ENCODE data around the gene NBAS.

The NBAS gene

DNA sequence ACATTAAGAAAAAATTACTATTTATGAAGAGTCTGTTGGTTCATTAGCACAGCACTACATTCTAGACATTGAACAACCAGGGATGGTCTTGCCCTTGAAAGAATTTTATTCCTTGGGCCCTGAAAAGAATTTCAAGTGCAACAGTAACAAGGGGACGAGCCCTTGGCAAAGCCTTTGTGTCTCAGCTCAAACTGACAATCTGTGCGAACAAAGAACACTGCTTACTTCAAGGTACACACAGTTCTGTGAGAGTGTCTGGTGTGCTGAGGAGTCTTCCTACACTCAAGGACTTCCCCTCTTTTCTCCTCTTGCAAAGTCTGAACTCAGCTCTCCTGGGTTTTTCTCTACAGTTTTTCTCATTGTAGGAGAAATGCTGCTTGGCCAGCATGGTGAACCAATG lies 373.4 kb downstream of the NBAS start:
- no peak for DNase-seq

- no peak for DNase-seq
Measured at GRCh38 chr2:15186118-15186517, 375.0 kb downstream of the NBAS start.

DNA sequence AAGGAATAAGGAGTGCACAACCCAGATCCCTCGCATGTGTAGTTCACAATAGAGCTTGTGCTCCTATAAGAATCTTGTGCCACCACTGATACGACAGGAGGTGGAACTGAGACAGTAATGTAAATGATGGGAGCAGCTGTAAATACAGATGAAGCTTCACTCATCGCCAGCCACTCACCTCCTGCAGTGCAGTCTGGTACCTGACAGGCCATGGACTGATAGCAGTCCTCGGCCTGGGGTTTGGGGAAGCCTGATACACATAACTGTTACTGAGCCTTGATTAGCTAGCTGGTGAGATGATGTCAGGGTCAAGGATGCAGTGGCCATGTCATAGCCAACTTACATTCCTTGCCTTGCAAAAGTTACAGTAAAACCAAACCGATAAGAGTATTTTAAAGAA lies 376.6 kb downstream of the NBAS start:
- no peak for DNase-seq

- DNase-seq, result no peak
Measured at GRCh38 chr2:15182275-15182674, 378.9 kb downstream of the NBAS start.

GRCh38 chr2:15181092-15181745 lies 379.9 kb downstream of the NBAS start:
- DNase-seq, result no peak

- no peak for DNase-seq
Measured at GRCh38 chr2:15180379-15180778, 380.8 kb downstream of the NBAS start.

- DNase-seq, result no peak
Measured at GRCh38 chr2:15178946-15179345, 382.2 kb downstream of the NBAS start.

DNA sequence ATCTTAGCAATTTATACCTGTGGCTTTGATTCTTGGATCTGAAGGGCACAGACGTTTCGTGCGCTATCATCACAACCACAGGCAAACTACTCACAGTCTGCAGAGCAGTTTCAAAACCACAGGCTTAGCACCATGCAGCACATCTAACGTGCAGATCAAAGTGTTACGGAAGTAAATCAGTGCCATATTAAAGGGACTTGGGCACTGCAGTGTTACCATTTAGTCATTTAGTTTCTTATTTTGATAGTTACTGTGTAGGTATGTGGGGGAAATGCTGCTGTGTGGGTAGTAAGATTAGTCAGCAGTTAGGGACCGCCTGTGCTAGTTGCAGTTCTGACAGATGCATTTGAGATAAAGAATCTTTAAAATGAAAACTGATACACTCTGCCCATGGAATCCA lies 384.0 kb downstream of the NBAS start:
- peak; percentile 59 for DNase-seq

GRCh38 chr2:15176604-15177003 lies 384.5 kb downstream of the NBAS start:
- DNase-seq, result no peak

GRCh38 chr2:15174567-15174966 lies 386.6 kb downstream of the NBAS start:
- DNase-seq, result no peak

DNA sequence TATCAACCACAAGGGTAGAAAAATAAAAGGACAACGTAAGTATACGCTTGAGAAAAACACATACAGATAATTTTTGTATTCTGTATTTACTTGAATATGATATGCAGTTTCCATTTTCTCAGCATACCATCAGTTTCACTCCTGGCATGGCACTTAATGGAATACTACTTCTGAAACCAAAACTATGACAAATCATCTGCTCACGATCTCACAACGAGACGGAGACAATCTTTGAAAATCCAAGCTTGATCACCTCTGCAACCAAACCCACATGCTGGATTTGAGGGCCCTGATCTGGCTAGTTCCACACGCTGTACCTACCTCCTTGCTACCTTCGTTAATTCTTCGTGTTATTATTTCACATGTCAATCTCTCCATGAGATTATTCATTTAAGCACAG lies 387.6 kb downstream of the NBAS start:
- DNase-seq, result no peak

DNA sequence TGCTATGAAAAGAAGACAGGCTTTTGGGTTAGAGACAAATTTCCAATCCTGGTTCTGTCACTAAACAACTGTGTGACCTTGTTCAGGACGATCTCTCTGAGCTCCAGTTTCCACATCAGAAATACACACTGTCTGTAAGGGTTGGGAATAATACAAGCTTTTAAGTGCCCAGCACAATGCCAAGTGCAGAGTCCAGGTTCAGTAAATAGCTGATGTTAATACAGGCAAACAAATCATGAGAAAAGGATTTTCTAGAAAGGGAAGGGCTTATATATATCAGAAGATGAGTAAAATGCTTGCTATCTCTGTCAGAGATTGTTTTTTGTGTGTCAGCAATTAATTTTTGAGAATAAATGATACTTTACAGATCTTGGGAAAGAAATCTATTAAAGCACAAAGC lies 388.3 kb downstream of the NBAS start:
- no peak for DNase-seq

GRCh38 chr2:15170070-15170775 lies 390.9 kb downstream of the NBAS start:
- DNase-seq, result no peak

DNA sequence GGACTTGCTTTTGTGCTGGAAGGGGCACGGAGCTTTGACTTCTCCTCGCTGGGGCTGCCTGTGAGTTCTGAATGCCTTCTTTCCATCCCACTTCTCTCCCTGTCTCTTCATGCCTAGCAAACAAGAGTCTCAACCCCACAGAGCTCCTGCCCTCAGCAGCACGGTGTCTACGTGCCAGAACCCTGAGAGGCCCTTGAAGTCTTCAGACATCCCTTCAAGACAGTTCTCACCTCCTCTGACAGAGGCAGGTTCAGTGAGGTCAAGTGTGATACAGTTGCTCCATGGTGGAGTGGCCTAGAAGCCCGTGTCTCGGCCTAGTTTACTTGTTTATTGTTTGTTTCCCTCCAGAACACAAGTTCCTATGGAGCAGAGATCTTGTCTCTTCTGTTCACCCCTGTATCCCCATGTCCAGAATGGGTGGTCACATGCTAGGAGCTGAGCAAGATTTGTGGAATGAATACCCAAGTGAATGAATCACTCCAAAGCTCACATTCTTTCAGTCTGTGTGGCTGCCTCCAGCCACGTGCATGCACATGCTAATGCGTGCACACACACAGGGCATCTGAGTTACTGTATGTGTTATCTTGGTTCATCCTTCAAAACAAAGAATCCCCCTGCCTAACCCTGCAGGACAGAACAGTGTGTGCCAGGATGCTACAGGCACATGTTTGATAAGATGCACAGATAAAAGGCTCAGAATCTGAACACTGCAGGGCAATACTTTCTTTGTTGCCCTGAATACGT lies 391.6 kb downstream of the NBAS start:
- no peak for DNase-seq

DNA sequence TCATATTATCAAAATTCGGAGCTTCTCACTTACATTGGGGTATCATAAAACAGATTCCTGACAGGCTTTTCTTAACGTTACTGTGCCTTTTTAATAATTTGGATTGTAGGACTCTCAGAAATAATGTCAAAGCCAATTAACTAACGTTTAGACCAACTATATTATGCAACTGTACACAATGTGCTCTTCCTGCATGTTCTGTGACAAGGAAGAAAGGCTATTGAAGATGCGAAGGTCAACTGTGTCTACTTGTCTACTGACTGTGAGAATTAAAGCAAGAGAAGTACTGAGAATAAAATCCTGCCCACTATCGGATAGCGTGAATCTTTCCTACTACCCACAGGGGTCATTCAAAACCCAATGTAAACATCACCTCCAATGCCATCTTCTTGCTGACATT lies 393.0 kb downstream of the NBAS start:
- DNase-seq, result no peak

DNA sequence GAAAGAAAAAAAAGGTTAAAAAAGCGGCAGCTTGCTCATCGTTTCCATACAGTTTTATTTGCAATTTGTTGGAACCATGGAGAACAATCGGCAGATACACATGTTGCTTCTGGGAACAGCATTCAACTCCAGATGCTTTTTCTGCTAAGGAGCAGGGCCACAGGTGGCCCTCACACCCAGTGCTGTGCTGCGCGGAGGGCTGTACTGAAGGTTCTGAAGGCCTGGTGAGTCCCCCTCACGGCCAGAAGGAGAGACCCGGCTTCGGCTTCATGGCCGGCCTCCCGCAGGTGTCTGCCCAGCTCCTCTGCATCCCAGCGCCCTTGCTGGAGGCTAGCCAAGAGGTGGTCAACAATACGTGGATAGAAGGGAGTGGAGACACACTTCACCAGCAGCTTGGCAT lies 394.3 kb downstream of the NBAS start:
- DNase-seq, result no peak

DNA sequence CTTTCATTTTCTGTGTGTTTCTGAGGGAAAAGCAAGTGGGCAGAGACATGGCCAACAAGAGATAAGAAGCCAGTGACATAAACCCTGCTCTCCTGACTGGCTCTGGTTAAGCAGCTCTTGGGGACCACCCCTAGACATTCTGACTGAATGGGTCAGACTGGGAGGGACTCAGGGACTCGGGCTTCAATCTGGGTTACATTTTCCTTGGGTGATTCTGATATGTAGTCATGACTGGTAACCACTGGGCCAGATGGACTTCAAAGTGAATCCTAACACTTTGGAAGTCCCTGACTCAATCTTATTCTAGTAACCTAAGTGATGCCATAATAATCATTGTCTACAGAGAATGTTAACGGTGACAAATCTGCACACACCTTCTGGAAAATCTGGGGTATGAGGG lies 397.8 kb downstream of the NBAS start:
- no peak for DNase-seq

DNA sequence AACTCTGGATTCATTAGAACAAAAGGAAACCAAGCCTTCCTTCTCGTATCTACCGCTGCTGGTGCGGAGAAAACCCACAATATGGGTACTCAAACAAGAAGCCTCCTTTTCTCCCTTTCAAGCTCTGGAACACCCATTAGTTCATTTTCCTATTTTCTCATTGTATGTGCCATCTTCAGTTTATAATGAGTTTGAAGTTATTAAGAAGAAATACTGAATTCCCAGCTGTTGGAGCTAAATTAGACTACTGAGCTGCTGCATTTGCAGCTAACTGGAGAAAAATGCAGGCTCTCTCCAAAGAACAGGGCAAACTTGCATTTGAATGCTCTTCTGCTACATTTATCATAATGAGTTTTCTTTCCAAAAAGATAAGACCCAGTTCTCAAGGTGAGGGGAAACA lies 398.5 kb downstream of the NBAS start:
- no peak for DNase-seq

DNA sequence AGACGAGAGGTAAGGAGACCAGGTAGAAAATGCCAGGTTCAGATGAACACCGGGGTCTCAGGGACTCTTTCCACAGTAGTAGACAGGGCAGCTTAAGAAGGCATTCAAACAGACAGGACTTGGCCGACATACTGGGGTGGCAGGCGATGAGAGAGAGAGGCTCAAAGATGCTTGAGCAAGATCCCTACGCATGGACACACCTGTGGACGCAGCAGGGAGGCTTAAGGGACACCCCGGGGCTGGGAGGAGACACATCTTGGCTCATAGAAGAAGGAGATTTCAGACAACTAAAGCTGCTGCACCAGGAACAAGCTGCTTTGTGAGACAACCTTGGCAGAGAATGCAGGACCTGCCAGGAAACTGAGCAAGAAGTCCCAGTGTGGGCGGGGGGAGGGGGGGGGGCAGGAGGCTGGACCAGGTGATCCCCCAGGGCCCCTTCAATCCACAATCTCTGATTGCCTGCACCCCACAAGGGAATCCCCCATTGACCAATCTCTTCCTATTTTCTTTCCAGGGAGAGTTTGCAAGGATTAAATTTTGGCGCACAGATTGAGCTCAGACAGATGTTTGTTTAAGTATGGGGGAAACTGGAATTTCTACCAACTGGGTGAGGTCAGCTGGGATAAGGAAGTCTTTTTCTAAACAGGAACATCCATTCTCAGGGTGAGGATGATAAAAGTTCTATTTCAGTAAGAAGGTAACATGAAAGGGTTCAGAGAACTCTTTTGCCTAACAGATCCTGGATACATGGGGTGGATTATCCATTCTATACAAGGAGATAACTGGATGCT lies 400.7 kb downstream of the NBAS start:
- DNase-seq, result no peak

DNA sequence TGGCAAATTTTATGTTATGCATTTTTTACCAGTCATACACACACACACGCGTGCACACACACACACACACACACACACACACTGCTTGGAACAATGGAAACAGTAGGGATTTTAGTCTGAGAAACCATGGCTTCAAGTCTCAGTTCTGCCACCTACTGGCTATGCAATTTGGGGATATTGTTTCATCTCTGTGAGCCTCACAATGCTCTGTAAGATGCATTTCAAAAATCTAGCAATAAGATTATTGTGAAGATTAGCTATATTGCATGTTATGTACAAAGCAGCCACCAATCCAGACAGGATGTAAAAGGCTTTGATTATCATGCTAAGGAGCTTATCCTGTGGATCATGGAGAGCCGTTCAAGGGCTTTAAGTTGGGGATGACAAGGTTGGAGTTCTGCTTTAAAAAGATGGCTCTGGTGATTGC lies 401.4 kb downstream of the NBAS start:
- DNase-seq, result no peak

DNA sequence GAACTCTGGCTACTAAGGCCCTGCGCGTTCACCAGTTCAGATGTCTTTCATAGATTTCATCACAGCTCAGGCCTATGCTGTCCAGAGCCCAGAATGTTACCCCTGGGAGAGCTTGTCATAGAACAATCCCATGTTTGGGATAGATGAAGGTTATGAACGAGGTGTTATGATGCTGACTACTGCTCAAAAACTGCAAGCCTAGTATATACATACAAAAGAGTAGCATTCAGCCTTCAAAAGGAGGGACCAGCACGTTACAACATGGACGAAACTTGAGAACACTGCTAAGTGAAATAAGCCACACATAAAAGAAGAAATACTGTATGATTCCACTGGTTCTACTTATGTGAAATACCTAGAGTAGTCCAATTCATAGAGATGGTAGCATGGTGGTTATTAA lies 401.9 kb downstream of the NBAS start:
- DNase-seq, result no peak

GRCh38 chr2:15158532-15158931 lies 402.6 kb downstream of the NBAS start:
- no peak for DNase-seq

- no peak for DNase-seq
Measured at GRCh38 chr2:15158100-15158499, 403.0 kb downstream of the NBAS start.

Measured in CD4-positive, alpha-beta T cell treated with Interleukin-12 subunit alpha and Interleukin-12 subunit beta, for 1 hour (primary cell).